PC-3 (cell line): Measurements from ENCODE around the gene PSMA4. TPM values are rescaled to one million over a fixed set of nuclear protein-coding genes. Genes with fewer than 3 reads are reported as not detected.

Experiments used
- ATAC-seq: fragments of 200-7000 bp; cut with Tn5 transposase; 2 replicates; pipeline ENCODE4 v1.9.1; 2020; ENCODE audit warnings: mild to moderate bottlenecking, moderate library complexity
- BruUV-seq: library from RNA; stranded (reverse); fragments of 400-500 nt; replicated peaks from 2 replicates; lab custom pipeline; 2021; lab: Mats Ljungman, UMichigan
- CTCF ChIA-PET: fragments of 300-600 bp; sonication (Branson Sonifier 250); formaldehyde crosslinking; loops from one replicate; lab custom pipeline; 2022; ENCODE audit warnings: antibody characterized with exemption; lab: Charles Lee
- POLR2A ChIA-PET: fragments of 300-600 bp; sonication (Branson Sonifier 250); formaldehyde crosslinking; loops from one replicate; lab custom pipeline; 2022; ENCODE audit warnings: antibody characterized with exemption; ENCODE audit not compliant: unreplicated experiment; lab: Charles Lee
- DNase-seq: peaks from one replicate; pipeline ENCODE4 v3.0.0-alpha.2; 2015
- H2AFZ ChIP-seq: fragments of 300-600 bp; sonication (generic); 2 replicates; pipeline ENCODE4 v1.6.0; 2016; ENCODE audit warnings: antibody characterized with exemption, low read length
- H3F3A ChIP-seq: fragments of 300-600 bp; sonication (generic); one replicate; pipeline ENCODE4 v1.6.0; 2017; ENCODE audit warnings: antibody characterized with exemption, low read length, control low read depth, mild to moderate bottlenecking; ENCODE audit not compliant: unreplicated experiment
- H3K27ac ChIP-seq: fragments of 300-600 bp; sonication (generic); 2 replicates; pipeline ENCODE4 v1.5.1; 2016; ENCODE audit warnings: mild to moderate bottlenecking, low read length
- H3K27me3 ChIP-seq: fragments of 300-600 bp; sonication (generic); 2 replicates; pipeline ENCODE4 v1.6.1; 2016; ENCODE audit warnings: low read length, mixed read lengths
- H3K36me3 ChIP-seq: fragments of 300-600 bp; sonication (generic); 2 replicates; pipeline ENCODE4 v1.6.1; 2016; ENCODE audit warnings: low read depth, mixed run types, low read length, mixed read lengths
- H3K4me1 ChIP-seq: fragments of 300-600 bp; sonication (generic); 2 replicates; pipeline ENCODE4 v1.5.1; 2016; ENCODE audit warnings: low read length; ENCODE audit not compliant: insufficient read depth
- H3K4me2 ChIP-seq: fragments of 300-600 bp; sonication (generic); 2 replicates; pipeline ENCODE4 v1.6.0; 2016; ENCODE audit warnings: low read length
- H3K4me3 ChIP-seq: fragments of 300-600 bp; sonication (generic); 2 replicates; pipeline ENCODE4 v1.5.1; 2016; ENCODE audit warnings: mild to moderate bottlenecking, low read length, mixed read lengths
- H3K79me2 ChIP-seq: fragments of 300-600 bp; sonication (generic); 2 replicates; pipeline ENCODE4 v1.6.1; 2017; ENCODE audit warnings: low read length, mixed read lengths
- H3K9ac ChIP-seq: fragments of 300-600 bp; sonication (generic); 2 replicates; pipeline ENCODE4 v1.6.0; 2016; ENCODE audit warnings: mild to moderate bottlenecking, low read length
- H3K9me2 ChIP-seq: fragments of 300-600 bp; sonication (generic); replicated peaks from 2 replicates; pipeline ENCODE4 v1.6.1; 2016; ENCODE audit warnings: mixed run types, low read length, mixed read lengths
- H3K9me3 ChIP-seq: fragments of 300-600 bp; sonication (generic); 2 replicates; pipeline ENCODE4 v1.6.1; 2016; ENCODE audit warnings: low read length, mixed read lengths
- H4K20me1 ChIP-seq: fragments of 300-600 bp; sonication (generic); 2 replicates; pipeline ENCODE4 v1.6.1; 2016; ENCODE audit warnings: low read length, mixed read lengths
- CTCF ChIP-seq: fragments of 300-600 bp; sonication (generic); conservative IDR thresholded peaks from 2 replicates; pipeline ENCODE4 v1.5.1; 2017; ENCODE audit warnings: antibody characterized with exemption, low read depth, mild to moderate bottlenecking, low read length
- EZH2 ChIP-seq: fragments of 300-600 bp; sonication (generic); IDR thresholded peaks from one replicate; pipeline ENCODE4 v1.6.1; 2017; ENCODE audit warnings: antibody characterized with exemption, mild to moderate bottlenecking, low read length; ENCODE audit not compliant: unreplicated experiment
- EZH2phosphoT487 ChIP-seq: fragments of 300-600 bp; sonication (generic); IDR thresholded peaks from 2 replicates; pipeline ENCODE4 v1.6.1; 2018; ENCODE audit warnings: mild to moderate bottlenecking, antibody characterized with exemption, low read length, borderline replicate concordance
- intact Hi-C: fragments of 100-400 bp; cut with micrococcal nuclease; formaldehyde crosslinking; loops from 2 replicates; pipeline ENCODE4 v1.9.0; 2023
- total RNA-seq: library from RNA; depleted of rRNA; stranded (reverse); fragments of >200 nt; gene quantifications from 2 replicates; pipeline ENCODE4 v1.2.3, GENCODE V29; 2014; rRNA removed

The PSMA4 gene
- total RNA-seq, 1 experiment from 2014 or later = 245 TPM

GRCh38 chr15:78598348-78598747 lies 58.1 kb downstream of the PSMA4 start:
- Histone ChIP-seq H3K79me2 (no peaks in the 10 kb centered on the region), H3K9me2 (no peaks in the 10 kb centered on the region), H3K27me3 (no peaks in the 10 kb centered on the region), H3K4me3 (no peak overlapping the region), H3K4me2 (no peak overlapping the region), H3K27ac (no peak overlapping the region), H4K20me1 (no peaks in the 10 kb centered on the region), H3K36me3 (no peaks in the 10 kb centered on the region), H3F3A (no peaks in the 10 kb centered on the region), H3K9ac (no peak overlapping the region), H3K4me1 (no peaks in the 10 kb centered on the region), H2AFZ (no peak overlapping the region), H3K9me3 (no peaks in the 10 kb centered on the region)
- TF ChIP-seq CTCF (no peak), EZH2phosphoT487 (no peak), EZH2 (no peak)
- no peak for ATAC-seq
- no peak for DNase-seq
- no TSS peak for BruUV-seq
- ChIA-PET CTCF (no interaction called here), POLR2A (no interaction called here)
- intact Hi-C loops = no loop called here

- H3K9ac ChIP-seq = no peak overlapping the region
- BruUV-seq = no TSS peak
- no peaks in the 10 kb centered on the region for H3K4me1 ChIP-seq
- no peaks in the 10 kb centered on the region for H3K9me3 ChIP-seq
- H3K27me3 ChIP-seq = no peaks in the 10 kb centered on the region
- no peaks in the 10 kb centered on the region for H3F3A ChIP-seq
- no peak overlapping the region for H3K4me2 ChIP-seq
- no peaks in the 10 kb centered on the region for H3K79me2 ChIP-seq
- DNase-seq (no peak), ATAC-seq (no peak)
- no peak overlapping the region for H3K4me3 ChIP-seq
- intact Hi-C loops = no loop called here
- no peak overlapping the region for H3K27ac ChIP-seq
- H3K36me3 ChIP-seq = no peaks in the 10 kb centered on the region
- CTCF ChIA-PET = no interaction called here
- H3K9me2 ChIP-seq = no peaks in the 10 kb centered on the region
- TF ChIP-seq EZH2phosphoT487 (no peak), CTCF (no peak), EZH2 (no peak)
- no peak overlapping the region for H2AFZ ChIP-seq
- no peaks in the 10 kb centered on the region for H4K20me1 ChIP-seq
- POLR2A ChIA-PET = no interaction called here
These were observed 58.9 kb downstream of the PSMA4 start for GRCh38 chr15:78599189-78599588.

Other genes starting within 250 kb of the PSMA4 start
- gene SKIC8, start 240.8 kb upstream of the PSMA4 start, total RNA-seq = 54.7 and 56.1 TPM in 2 replicates
- gene CRABP1, start 200.1 kb upstream of the PSMA4 start, total RNA-seq = not detected in 2 replicates
- 6.5 and 9.0 TPM in 2 replicates for gene IREB2, start 102.2 kb upstream of the PSMA4 start, total RNA-seq
- 2.9 and 7.3 TPM in 2 replicates for gene HYKK, start 32.9 kb upstream of the PSMA4 start, total RNA-seq
- gene CHRNA5, start 25.1 kb downstream of the PSMA4 start, total RNA-seq = 8.4 and 11.0 TPM in 2 replicates
- not detected in 2 replicates for gene CHRNA3, start 80.6 kb downstream of the PSMA4 start, total RNA-seq
- not detected in 2 replicates for gene CHRNB4, start 100.8 kb downstream of the PSMA4 start, total RNA-seq